Stromal cell of bone marrow (primary cell): ENCODE data around the gene EZH2.
A peak's percentile ranks its signal among the peaks of the same experiment; 100 is the strongest.

Source experiments
- DNase-seq: peaks from one replicate; pipeline ENCODE4 v3.0.0-alpha.2; 2012; ENCODE audit warnings: low read depth

Gene EZH2

GRCh38 chr7:148806187-148806586, 77.9 kb downstream of the EZH2 start:
- no peak for DNase-seq

- no peak for DNase-seq
These were observed 79.5 kb downstream of the EZH2 start for GRCh38 chr7:148804343-148805235.

GRCh38 chr7:148803094-148803493, 81.0 kb downstream of the EZH2 start:
- no peak for DNase-seq

- DNase-seq, result no peak
These were observed 82.0 kb downstream of the EZH2 start for GRCh38 chr7:148802101-148802493.

GRCh38 chr7:148800677-148801076, 83.4 kb downstream of the EZH2 start:
- no peak for DNase-seq

- DNase-seq, result no peak
These were observed 84.1 kb downstream of the EZH2 start for GRCh38 chr7:148799893-148800555.

- no peak for DNase-seq
These were observed 87.2 kb downstream of the EZH2 start for GRCh38 chr7:148796841-148797240.

- DNase-seq, result no peak
These were observed 89.6 kb downstream of the EZH2 start for GRCh38 chr7:148794476-148794875.

GRCh38 chr7:148793590-148793989, 90.5 kb downstream of the EZH2 start:
- no peak for DNase-seq

- DNase-seq, result no peak
These were observed 92.5 kb downstream of the EZH2 start for GRCh38 chr7:148791546-148791945.

GRCh38 chr7:148790850-148791249, 93.2 kb downstream of the EZH2 start:
- no peak for DNase-seq

- no peak for DNase-seq
These were observed 93.9 kb downstream of the EZH2 start for GRCh38 chr7:148790131-148790726.

GRCh38 chr7:148789220-148789619, 94.9 kb downstream of the EZH2 start:
- DNase-seq, result no peak

- DNase-seq, result no peak
These were observed 96.4 kb downstream of the EZH2 start for GRCh38 chr7:148787571-148788295.

- DNase-seq, result no peak
These were observed 100.1 kb downstream of the EZH2 start for GRCh38 chr7:148783801-148784527.

- DNase-seq, result no peak
These were observed 101.2 kb downstream of the EZH2 start for GRCh38 chr7:148782757-148783456.

GRCh38 chr7:148774471-148774870, 109.6 kb downstream of the EZH2 start:
- no peak for DNase-seq

GRCh38 chr7:148773334-148773733, 110.8 kb downstream of the EZH2 start:
- no peak for DNase-seq

- DNase-seq, result peak; percentile 70
These were observed 111.6 kb downstream of the EZH2 start for GRCh38 chr7:148772297-148773089.

GRCh38 chr7:148770004-148770403, 114.1 kb downstream of the EZH2 start:
- no peak for DNase-seq
